GM12891 (cell line): ENCODE measurements around the gene KRTAP5-8.
"Not testable (repeated sequence)": the region's sequence is repeated elsewhere in the genome, so short reads cannot be mapped to it uniquely, and the experiment has no call there.

Experiments
- DNase-seq: peaks from one replicate; pipeline ENCODE4 v3.0.0; 2011; ENCODE audit warnings: low spot score; ENCODE audit not compliant: insufficient read length
- FAIRE-seq: peaks from 2 replicates; lab custom pipeline; 2011; peaks lifted over from hg19 to GRCh38; lab: Jason Lieb, UNC
- PAX5 ChIP-seq: IDR thresholded peaks from 2 replicates; pipeline ENCODE4 v1.6.1; 2011; ENCODE audit warnings: low read length, moderate library complexity, mild to moderate bottlenecking; ENCODE audit not compliant: insufficient read depth, severe bottlenecking
- POLR2A ChIP-seq: IDR thresholded peaks from 2 replicates; pipeline ENCODE4 v1.6.1; 2011; ENCODE audit warnings: low read depth, low read length, control low read depth
- POLR2AphosphoS5 ChIP-seq: IDR thresholded peaks from 2 replicates; pipeline ENCODE4 v1.6.1; 2011; ENCODE audit warnings: low read depth, low read length, control low read depth
- POU2F2 ChIP-seq: IDR thresholded peaks from 2 replicates; pipeline ENCODE4 v1.6.1; 2011; ENCODE audit warnings: low read depth, mild to moderate bottlenecking, control low read depth, low read length, moderate library complexity
- SPI1 ChIP-seq: IDR thresholded peaks from 2 replicates; pipeline ENCODE4 v1.6.1; 2011; ENCODE audit warnings: low read depth, low read length, control low read depth
- TAF1 ChIP-seq: IDR thresholded peaks from 2 replicates; pipeline ENCODE4 v1.6.1; 2011; ENCODE audit warnings: low read depth, low read length, control low read depth

KRTAP5-8 gene

GRCh38 chr11:71558996-71559395 is 21.2 kb downstream of the KRTAP5-8 start:
- no peak for TF ChIP-seq POU2F2
- no peak for TF ChIP-seq TAF1
- no peak for TF ChIP-seq POLR2AphosphoS5
- no peak for TF ChIP-seq POLR2A
- TF ChIP-seq PAX5, result no peak
- no peak for TF ChIP-seq SPI1
- FAIRE-seq (no peak), DNase-seq (no peak)

DNA sequence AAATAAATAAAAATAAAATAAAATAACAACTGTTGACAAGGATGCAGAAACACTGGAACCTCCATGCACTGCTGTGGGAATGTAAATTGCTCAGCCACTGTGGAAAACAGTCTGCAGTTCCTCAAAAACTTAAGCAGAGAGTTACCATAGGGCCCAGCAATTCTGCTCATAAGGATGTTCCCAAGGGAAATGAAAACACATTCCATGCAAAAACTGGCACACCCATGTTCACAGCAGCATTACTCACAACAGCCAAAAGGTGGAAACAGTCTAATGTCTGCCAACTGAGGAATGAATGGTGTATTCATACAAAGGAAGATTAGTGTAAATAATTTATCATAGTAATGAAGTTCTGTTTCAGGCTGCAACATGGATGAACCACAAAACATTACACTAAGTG is 24.3 kb downstream of the KRTAP5-8 start:
- TF ChIP-seq PAX5 (no peak), TAF1 (no peak), POU2F2 (no peak), POLR2A (no peak), SPI1 (no peak), POLR2AphosphoS5 (no peak)
- no peak for DNase-seq
- no peak for FAIRE-seq

DNA sequence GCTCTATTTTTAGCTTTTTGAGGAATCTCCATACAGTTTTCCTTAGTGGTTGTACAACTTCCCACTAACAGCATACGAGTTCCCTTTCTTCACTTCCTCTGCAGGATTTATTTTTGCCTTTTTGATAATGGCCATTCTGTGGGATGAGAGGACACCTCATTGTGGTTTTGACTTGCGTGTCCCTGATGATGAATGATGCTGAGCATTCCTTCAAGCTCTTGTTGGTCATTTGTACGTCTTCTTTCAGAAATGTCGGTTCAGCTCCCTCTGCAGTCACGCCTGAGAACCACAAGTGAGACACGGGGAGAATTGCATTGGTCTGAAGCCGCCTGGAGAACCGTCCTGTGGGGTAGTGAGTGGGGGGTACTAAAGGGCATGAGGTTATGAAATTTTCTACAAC is 25.6 kb downstream of the KRTAP5-8 start:
- DNase-seq (peak; percentile 57), FAIRE-seq (peak; percentile 81)
- TF ChIP-seq POLR2AphosphoS5, result no peak
- TF ChIP-seq PAX5, result no peak
- no peak for TF ChIP-seq SPI1
- TF ChIP-seq TAF1, result no peak
- TF ChIP-seq POU2F2, result no peak
- no peak for TF ChIP-seq POLR2A

GRCh38 chr11:71564430-71564829 is 26.6 kb downstream of the KRTAP5-8 start:
- TF ChIP-seq SPI1 (no peak), POU2F2 (no peak), PAX5 (no peak), POLR2AphosphoS5 (no peak), POLR2A (no peak), TAF1 (no peak)
- DNase-seq (no peak), FAIRE-seq (no peak)

GRCh38 chr11:71565263-71565662 is 27.4 kb downstream of the KRTAP5-8 start, which contains the start of gene KRTAP5-10:
Gene KRTAP5-10 (plus strand): TSS chr11:71565563. CDS start chr11:71565588, 25 bp downstream.
- TF ChIP-seq POLR2A (no peak), TAF1 (no peak), POU2F2 (no peak), PAX5 (no peak), SPI1 (no peak), POLR2AphosphoS5 (no peak)
- FAIRE-seq (no peak), DNase-seq (no peak)

DNA sequence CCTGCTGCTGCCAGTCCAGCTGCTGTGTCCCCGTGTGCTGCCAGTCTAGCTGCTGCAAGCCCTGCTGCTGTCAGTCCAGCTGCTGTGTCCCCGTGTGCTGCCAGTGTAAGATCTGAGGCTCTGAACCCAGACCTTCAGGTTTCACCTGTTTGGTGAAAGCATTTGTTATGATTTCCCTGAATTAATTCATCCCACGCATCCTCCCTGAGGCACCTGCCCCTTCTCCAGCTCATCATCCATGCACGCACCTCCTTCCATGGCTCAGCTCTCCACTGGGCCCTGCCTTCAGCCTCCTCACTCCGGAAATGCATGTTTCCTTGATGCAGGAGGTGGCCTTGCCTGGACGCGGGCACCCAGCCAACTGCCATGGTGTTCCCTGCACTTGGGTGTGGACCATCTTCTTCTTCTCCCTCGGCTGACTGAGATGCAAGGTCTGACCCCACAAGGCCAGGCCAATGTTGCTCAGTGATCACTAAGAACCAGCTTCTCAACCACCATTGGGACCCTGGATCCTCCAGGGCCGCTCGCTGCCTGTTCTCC is 28.3 kb downstream of the KRTAP5-8 start:
- FAIRE-seq, result no peak
- TF ChIP-seq SPI1 (no peak), POU2F2 (no peak), POLR2AphosphoS5 (no peak), TAF1 (no peak), POLR2A (no peak), PAX5 (no peak)

GRCh38 chr11:71566626-71567599 is 29.1 kb downstream of the KRTAP5-8 start:
- not testable (repeated sequence) for DNase-seq, FAIRE-seq

More for the DNA sequence above, 28.3 kb downstream of the KRTAP5-8 start:
- DNase-seq, result no peak

DNA sequence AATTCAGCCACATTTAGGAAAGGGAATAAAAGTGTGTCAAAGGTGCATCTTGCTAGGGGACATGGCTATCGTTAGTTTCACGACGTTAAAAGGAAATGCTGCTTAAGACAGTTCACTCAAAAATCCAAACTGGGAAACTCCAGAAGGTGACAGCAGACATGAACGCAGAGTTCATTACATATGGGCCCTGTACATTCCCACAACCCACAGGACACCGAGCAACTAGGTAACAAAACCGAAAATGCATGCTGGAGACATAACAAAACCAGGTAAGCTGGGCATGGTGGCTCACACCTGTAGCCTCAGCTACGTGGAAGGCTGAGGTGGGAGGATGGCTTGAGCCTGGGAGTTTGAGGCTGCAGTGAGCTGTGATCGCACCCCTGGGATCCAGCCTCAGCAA is 29.8 kb downstream of the KRTAP5-8 start:
- FAIRE-seq, DNase-seq: not testable (repeated sequence)

DNA sequence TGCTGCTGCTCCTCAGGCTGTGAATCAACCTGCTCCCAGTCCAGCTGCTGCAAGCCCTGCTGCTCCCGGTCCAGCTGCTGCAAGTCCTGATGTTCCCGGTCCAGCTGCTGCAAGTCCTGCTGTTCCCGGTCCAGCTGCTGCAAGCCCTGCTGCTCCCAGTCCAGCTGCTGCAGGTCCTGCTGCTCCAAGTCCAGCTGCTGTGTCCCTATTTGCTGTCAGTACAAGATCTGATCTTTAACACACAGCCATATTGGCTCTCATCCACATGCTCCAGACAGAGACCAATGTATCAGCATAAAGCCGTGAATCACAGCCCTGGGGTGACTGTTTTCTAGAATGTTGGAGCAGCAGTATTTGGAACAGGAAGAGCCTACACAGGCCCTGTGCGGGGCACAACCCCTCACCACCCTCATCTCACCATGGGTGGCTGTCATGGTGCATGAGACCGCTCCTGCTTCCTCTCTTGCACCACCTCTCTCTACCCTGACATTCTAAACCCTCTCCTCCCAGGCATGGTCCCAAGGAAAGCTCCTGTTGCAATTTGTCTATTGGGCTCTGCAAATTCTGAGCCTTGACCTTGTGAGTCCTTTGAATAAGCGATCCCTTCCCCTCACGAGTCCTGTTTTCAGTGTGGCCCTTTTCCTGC is 31.0 kb downstream of the KRTAP5-8 start:
- DNase-seq (no peak), FAIRE-seq (peak; percentile 20)
- TF ChIP-seq POLR2AphosphoS5 (no peak), SPI1 (no peak), PAX5 (no peak), POLR2A (no peak), TAF1 (no peak), POU2F2 (no peak)

- not testable (repeated sequence) for FAIRE-seq, DNase-seq
Measured at GRCh38 chr11:71571101-71571850, 33.5 kb downstream of the KRTAP5-8 start.
